ENCODE data around the gene SYCP2.

SYCP2 gene

GRCh38 chr20:59835448-59836395 lies 97.7 kb downstream of the SYCP2 start:
- DNase-seq: no peak

DNA sequence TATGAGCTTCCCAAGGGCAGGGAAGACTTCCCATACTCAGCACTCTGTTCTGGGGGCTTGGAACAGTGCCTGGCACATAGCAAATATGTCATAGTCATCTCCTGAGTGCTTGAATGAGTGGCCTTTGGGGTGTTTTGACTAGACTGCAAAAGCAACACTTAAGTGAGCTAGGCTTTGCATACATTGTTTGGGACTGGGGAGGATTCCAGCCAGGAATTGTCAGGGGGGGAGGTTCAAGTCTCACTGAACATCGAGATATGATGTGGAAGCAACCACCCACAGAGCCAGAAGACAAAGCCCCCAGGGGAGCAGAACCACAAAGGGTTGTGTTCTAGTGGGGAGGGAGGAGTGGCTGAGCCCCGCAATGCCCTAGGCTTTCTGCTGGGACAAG lies 98.4 kb downstream of the SYCP2 start:
- DNase-seq: no peak

DNA sequence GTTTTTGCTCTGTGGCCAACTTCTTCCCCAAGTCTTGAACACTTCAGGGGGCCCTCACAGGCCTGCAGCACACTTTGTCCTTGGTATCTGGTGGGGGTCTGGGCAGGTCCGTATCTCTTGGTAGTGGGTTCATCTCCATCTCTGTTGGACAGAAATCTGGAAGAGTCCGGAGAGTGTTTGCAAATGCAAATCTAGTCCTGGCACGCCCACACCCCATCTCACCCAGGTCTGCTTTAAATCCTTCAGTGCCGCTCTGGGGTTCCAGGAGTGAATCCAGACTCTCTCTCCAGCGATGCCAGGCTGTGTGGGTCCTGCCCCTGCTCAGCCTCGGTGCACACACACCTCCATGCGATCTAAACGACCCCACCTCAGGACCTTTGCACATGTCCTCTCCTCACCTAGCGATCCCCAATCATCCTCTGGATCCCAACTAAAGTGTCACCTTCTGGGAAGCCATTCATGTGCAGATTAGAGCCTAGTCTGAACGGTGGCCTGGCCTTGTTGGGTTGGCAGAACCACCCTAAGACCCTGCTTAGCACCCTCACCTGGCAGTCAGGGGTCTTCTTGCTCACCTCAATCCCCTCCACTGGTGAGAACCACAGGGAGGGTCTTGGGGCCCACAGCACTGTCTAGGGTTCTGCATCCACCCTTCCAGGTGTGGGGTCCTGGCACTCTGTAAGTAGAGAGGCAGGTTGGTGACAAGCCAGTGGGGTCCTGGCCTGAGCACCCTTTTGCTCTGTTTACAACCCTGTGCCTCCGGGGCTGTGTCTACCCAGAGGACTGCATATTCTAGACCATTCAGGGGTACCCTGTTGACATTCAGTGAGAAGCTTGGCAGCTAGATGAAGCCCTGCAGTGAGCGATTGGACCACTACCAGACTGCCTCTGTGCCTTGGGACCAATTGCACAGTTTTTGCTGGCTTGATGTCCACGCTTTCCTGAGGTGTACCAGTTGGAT lies 100.8 kb downstream of the SYCP2 start:
- no peak for DNase-seq

GRCh38 chr20:59831916-59832270 lies 101.5 kb downstream of the SYCP2 start:
- no peak for DNase-seq

DNA sequence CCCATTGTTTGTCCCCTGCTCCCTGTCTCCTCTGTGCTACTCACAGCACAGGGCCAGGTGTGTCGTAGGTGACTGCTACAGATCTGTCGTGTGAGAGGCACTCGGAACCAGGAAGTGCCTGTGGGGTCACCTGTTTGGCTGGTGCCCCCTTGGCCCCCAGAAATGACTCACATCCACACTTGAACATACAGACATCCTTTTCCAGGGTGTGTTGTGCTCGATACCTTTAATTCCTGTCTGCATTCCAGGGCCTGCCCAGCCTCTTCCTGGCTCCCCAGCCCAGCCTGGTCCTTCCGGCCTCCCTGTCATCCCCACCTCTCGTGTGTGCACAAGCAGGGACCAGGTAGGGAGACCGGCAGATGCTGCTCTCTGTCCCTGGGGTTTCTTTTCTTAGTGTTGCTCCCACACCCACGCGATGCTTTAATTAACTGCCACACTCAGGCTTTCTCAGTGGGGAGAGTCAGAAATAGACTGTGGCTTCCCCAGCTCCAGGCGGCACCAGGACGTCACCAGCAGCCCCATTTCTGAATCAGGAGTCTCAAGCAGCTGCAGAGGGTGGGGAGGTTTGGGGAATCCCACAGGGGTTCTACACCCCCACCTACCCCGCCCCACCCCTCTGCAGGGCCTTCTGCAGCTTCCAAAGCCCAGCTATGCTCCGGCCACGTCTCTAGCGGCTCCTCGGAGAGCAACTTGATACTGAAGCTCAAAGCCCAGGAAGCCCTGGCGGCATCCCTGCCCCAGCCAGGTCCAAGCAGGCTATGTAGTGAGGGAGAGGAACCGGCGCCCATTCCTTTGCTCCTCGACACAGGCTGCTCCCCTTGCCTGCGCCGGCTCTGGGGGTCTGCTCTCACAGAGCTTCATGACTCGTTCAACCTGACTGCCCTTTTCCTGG lies 102.2 kb downstream of the SYCP2 start:
- no peak for DNase-seq

- DNase-seq: no peak
These were observed 102.8 kb downstream of the SYCP2 start for GRCh38 chr20:59830665-59831023.

- DNase-seq: no peak
These were observed 103.4 kb downstream of the SYCP2 start for GRCh38 chr20:59829786-59830664.

GRCh38 chr20:59829054-59829785 lies 104.2 kb downstream of the SYCP2 start:
- no peak for DNase-seq

- no peak for DNase-seq
These were observed 105.0 kb downstream of the SYCP2 start for GRCh38 chr20:59828125-59829053.

GRCh38 chr20:59827138-59828056 lies 106.0 kb downstream of the SYCP2 start:
- DNase-seq: no peak

DNA sequence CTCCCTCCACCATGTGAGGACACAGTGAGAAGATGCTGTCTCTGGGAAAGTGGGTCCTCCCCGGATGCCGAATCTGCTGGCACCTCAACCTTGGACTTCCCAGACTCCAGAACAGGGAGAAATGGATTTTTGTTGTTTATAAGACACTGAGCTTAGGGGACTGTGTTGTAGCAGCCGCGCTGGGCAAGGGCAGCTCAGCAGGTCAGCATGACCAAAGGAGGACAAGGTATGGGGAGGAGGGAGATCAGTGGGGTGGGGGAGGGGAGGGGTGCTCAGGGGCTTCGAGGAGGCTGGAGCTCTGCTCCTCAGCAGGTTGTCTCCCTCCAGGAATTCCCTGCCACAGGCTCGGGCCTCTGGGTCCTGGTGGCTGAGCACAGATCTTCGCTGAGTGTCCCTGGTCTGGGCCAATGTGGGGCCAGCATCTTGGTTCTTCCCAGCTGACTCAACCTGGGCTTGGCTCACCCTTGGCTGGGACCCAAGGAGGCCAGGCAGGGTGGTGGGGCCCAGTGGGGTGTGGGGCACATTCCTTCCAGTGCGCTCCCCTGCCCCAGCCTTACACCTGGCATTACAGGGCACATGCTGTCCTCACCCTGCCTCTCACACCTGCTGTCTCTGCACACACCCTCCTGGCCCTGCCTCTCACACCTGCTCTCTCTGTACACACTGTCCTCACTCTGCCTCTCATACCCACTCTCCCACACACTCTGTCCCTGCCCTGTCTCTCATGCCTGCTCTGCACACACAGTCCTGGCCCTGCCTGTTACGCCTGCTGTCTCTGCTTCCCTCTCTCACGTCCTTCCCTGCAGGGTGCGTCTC lies 107.3 kb downstream of the SYCP2 start:
- no peak for DNase-seq

DNA sequence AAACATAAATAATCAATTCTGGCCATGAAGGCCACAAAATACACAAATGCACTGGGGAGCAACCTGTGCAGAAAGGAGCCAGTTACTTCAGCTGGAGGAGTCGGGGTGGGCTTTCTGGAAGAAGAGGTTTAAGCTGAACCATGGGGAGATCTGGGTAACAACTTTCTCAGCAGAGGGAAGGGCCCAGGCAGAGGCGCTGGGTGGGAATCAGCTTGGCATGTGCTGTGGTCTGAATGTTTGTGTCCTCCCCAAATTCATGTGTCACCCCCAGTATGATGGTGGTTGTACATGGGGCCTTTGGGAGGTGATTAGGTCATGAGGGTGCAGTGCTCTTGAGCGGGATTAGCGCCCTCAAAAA lies 107.9 kb downstream of the SYCP2 start:
- no peak for DNase-seq

DNA sequence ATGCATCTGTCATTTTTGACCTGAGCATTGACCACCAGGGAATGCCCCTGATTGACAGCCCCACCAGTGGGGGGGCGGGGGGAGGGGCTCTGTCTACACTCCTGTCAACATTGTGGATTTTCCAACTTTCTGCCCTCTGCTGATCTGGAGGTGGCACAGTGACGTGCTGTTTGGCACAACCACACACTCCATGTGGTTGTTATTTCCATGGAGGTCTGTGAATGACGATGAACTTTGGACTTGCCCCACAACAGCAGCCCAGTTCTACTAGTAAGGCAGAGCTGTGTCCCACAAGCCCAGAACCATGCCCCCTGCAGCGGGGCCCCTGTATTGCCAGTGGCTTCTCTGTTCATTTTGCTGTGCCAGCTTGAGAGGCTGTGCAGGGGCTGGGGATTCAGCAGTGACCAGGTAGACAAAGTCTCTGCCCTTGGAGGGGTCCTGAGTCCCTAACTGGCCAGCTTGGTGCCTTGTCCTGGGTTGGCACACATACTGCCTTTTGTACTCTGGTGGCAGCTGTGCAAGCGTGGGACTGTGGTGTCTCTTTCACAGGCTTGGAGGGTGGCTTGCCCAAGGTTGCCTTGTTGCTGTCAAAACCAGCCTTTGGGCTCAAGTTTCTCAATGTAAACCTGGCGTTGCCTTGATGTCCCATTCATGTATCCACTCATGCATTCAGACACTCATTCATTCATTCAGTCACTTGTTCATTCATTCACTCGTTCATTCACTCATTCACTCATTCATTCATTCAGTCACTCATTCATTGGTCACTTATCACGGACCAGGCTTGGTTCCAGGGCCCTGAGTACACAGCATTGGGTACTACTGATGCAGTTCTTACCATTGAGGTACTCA lies 108.5 kb downstream of the SYCP2 start:
- no peak for DNase-seq

- no peak for DNase-seq
These were observed 109.8 kb downstream of the SYCP2 start for GRCh38 chr20:59823491-59824259.

- DNase-seq: no peak
These were observed 110.4 kb downstream of the SYCP2 start for GRCh38 chr20:59823030-59823423.

All from cortex of kidney (tissue), 1 donor.